ENCODE data around the gene ABCG2.
"Not testable (repeated sequence)": the region's sequence is repeated elsewhere in the genome, so short reads cannot be mapped to it uniquely, and the experiment has no call there.

ABCG2 gene

GRCh38 chr4:88135356-88135663, 23.1 kb downstream of the ABCG2 start:
- Histone ChIP-seq H3K4me3 (ENCODE audit: low read depth, low read length) (no peak overlapping the region), H3K36me3 (no peaks in the 10 kb centered on the region), H3K9me3 (no peaks in the 10 kb centered on the region; the same call in 1 of the 2 replicates), H3K4me1 (no peaks in the 10 kb centered on the region), H3K27me3 (peaks cover 11% of the 10 kb centered on the region)
- DNase-seq = no peak
- TF ChIP-seq CTCF (IDR thresholded peaks at IDR 0.05; ENCODE audit: low read depth, low read length) = no peak

GRCh38 chr4:88134536-88135355, 23.7 kb downstream of the ABCG2 start:
- Histone ChIP-seq H3K9me3 (no peaks in the 10 kb centered on the region; the same call in 1 of the 2 replicates), H3K36me3 (no peaks in the 10 kb centered on the region), H3K4me1 (no peaks in the 10 kb centered on the region), H3K4me3 (ENCODE audit: low read depth, low read length) (no peak overlapping the region), H3K27me3 (peaks cover 7% of the 10 kb centered on the region)
- TF ChIP-seq CTCF (IDR thresholded peaks at IDR 0.05; ENCODE audit: low read depth, low read length) = no peak
- no peak for DNase-seq

GRCh38 chr4:88134111-88134510, 24.3 kb downstream of the ABCG2 start:
- DNase-seq = no peak
- no peak overlapping the region for H3K4me3 ChIP-seq (ENCODE audit: low read depth, low read length)
- H3K36me3 ChIP-seq = no peaks in the 10 kb centered on the region
- peaks cover 7% of the 10 kb centered on the region for H3K27me3 ChIP-seq
- TF ChIP-seq CTCF (IDR thresholded peaks at IDR 0.05; ENCODE audit: low read depth, low read length) = no peak
- H3K9me3 ChIP-seq = no peaks in the 10 kb centered on the region; the same call in 1 of the 2 replicates
- no peaks in the 10 kb centered on the region for H3K4me1 ChIP-seq

- Histone ChIP-seq H3K27me3 (peaks cover 7% of the 10 kb centered on the region), H3K4me3 (ENCODE audit: low read depth, low read length) (no peak overlapping the region), H3K36me3 (no peaks in the 10 kb centered on the region), H3K9me3 (no peaks in the 10 kb centered on the region), H3K4me1 (no peaks in the 10 kb centered on the region)
- no peak for DNase-seq
- no peak for TF ChIP-seq CTCF (IDR thresholded peaks at IDR 0.05; ENCODE audit: low read depth, low read length)
Measured at GRCh38 chr4:88130544-88131305, 27.7 kb downstream of the ABCG2 start.

- H3K9me3 ChIP-seq = no peaks in the 10 kb centered on the region
- TF ChIP-seq CTCF (IDR thresholded peaks at IDR 0.05; ENCODE audit: low read depth, low read length) = no peak
- peaks cover 7% of the 10 kb centered on the region for H3K27me3 ChIP-seq
- H3K4me3 ChIP-seq (ENCODE audit: low read depth, low read length) = no peak overlapping the region
- H3K4me1 ChIP-seq = no peaks in the 10 kb centered on the region
- H3K36me3 ChIP-seq = no peaks in the 10 kb centered on the region
- DNase-seq = no peak
Measured at GRCh38 chr4:88130003-88130402, 28.4 kb downstream of the ABCG2 start.

GRCh38 chr4:88122260-88122659, 36.2 kb downstream of the ABCG2 start:
- not testable (repeated sequence) for DNase-seq

More at GRCh38 chr4:88122260-88122659, 36.2 kb downstream of the ABCG2 start:
- not testable (repeated sequence) for H3K4me1 ChIP-seq; H3K27me3 ChIP-seq; H3K36me3 ChIP-seq; H3K9me3 ChIP-seq; H3K4me3 ChIP-seq (ENCODE audit: low read depth, low read length)
